Activated CD8-positive, alpha-beta memory T cell treated with anti-CD3 and anti-CD28 coated beads, Interleukin-2, amount 10 ng/mL, durations not matched to agents 7 days and 5 days (primary cell): ENCODE measurements around the gene HCK. TPM values are rescaled to one million over a fixed set of nuclear protein-coding genes. Genes with fewer than 3 reads are reported as not detected.

Experiments
- ATAC-seq: fragments of 150-1000 bp; cut with Tn5 transposase; one replicate; pipeline ENCODE4 v1.10.0; 2021; ENCODE audit warnings: moderate library complexity
- CTCF ChIA-PET: fragments of 350-600 bp; sonication (Branson Sonifier 250); formaldehyde crosslinking; loops from one replicate; lab custom pipeline; 2021; ENCODE audit warnings: antibody characterized with exemption; lab: Charles Lee
- DNase-seq: peaks from one replicate; pipeline ENCODE4 v3.0.0-alpha.2; 2020
- H3K27ac Mint-ChIP-seq: one replicate; pipeline ENCODE4 v1.8.0; 2021; ENCODE audit warnings: mild to moderate bottlenecking, mixed read lengths
- H3K27me3 Mint-ChIP-seq: one replicate; pipeline ENCODE4 v1.8.0; 2021; ENCODE audit warnings: mixed read lengths
- H3K36me3 Mint-ChIP-seq: one replicate; pipeline ENCODE4 v1.8.0; 2021; ENCODE audit warnings: mild to moderate bottlenecking, mixed read lengths
- H3K4me1 Mint-ChIP-seq: one replicate; pipeline ENCODE4 v1.8.0; 2021; ENCODE audit warnings: mixed read lengths
- H3K4me3 Mint-ChIP-seq: one replicate; pipeline ENCODE4 v1.8.0; 2021; ENCODE audit warnings: mild to moderate bottlenecking, moderate library complexity, mixed read lengths
- H3K9me3 Mint-ChIP-seq: one replicate; pipeline ENCODE4 v1.8.0; 2022; ENCODE audit warnings: low read depth, mixed read lengths
- total RNA-seq, 2 experiments: library from RNA; stranded (reverse); gene quantifications; one replicate each; pipeline ENCODE4 v1.2.3, GENCODE V29; 2021

The HCK gene
- total RNA-seq = not detected

DNA sequence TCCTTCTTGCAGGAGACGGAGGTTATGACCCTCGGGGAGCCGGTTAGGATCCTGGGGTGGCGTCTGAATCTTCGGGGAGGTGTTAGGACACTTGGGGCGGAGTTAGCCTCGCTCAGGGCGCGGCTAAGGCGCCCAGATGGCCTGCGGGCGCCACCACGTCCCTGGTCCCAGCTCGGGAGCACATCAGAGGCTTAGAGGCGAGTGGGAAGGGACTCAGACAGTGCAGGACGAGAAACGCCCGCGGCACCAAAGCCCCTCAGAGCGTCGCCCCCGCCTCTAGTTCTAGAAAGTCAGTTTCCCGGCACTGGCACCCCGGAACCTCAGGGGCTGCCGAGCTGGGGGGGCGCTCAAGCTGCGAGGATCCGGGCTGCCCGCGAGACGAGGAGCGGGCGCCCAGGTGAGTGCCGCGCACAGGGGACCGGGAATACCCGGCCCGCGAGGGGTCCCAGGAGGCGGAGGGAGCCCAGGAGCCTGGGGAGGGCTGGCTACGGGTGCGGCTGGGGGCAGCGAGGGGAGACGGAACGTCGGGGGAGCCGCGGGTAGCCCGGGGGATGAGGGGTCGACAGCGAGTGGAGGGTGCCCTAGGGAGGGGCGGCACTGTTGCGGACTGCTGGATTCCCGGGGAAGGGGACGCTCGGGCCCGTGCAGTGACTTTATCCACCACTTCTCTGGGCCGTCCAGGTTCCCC lies at the start of gene HCK:
TSS of gene HCK (plus strand) at position 153 of the 688 bp plus-strand sequence.
- ATAC-seq (peak; percentile 60), DNase-seq (no peak)
- H3K27ac Mint-ChIP-seq = no peak within 1 kb of the TSS
- peaks cover 17% of the 10 kb centered on the region for H3K4me1 Mint-ChIP-seq
- peaks cover 71% of the 10 kb centered on the region for H3K27me3 Mint-ChIP-seq
- no peak within 1 kb of the TSS for H3K4me3 Mint-ChIP-seq
- CTCF ChIA-PET = interaction anchor here (2.3 to 2.6 kb wide), 2 partner anchors 21 to 199 kb away, joined by 7 to 12 read pairs; no protein-coding TSS in a partner anchor
- no peaks in the 10 kb centered on the region for H3K36me3 Mint-ChIP-seq
- H3K9me3 Mint-ChIP-seq = no peaks in the 10 kb centered on the region

DNA sequence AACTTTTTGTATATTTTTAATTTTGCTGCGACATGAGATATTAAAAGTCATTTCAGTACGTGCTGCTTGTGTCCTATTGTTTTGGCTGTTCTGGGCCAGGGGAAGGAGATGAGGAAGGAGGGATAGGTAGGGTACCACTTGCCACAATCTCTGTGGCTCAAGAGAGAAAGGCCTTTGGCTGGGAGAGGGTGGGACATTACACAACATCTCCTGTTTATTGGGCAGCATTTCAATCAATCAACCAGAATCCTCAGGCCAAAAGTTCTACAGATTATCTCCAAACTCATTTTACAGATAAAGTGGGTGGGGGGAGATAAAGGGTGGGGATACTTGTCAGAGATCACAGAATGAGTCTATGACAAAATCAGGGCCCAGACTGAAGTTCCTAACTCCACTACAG lies 48.7 kb upstream of the HCK start:
- no peak overlapping the region for H3K4me3 Mint-ChIP-seq
- CTCF ChIA-PET = no interaction called here

DNA sequence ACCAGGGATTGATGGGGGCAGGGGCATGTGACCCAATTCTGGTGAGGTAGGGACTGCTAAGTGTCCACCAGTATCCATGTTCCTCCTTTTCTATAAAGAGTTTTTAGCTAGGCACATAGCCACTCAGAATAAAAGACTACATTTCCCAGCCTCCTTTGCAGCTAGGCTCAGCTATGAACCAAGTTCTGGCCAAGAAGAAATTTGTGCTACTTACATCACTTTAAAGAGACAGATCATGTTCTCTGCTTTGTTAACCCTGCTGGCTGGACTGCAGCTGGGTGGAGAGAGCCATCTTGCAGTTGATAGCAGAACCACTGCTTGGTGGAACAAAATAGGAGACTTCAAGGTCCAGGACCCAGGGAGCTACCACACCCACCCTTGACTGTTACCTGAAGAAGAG lies 47.1 kb upstream of the HCK start:
- DNase-seq (no peak), ATAC-seq (no peak)
- no peaks in the 10 kb centered on the region for H3K36me3 Mint-ChIP-seq
- peaks cover 8% of the 10 kb centered on the region for H3K4me1 Mint-ChIP-seq
- peaks cover 3% of the 10 kb centered on the region for H3K27me3 Mint-ChIP-seq
- no peak overlapping the region for H3K4me3 Mint-ChIP-seq
- CTCF ChIA-PET = no interaction called here
- no peak overlapping the region for H3K27ac Mint-ChIP-seq
- no peaks in the 10 kb centered on the region for H3K9me3 Mint-ChIP-seq

More for the DNA sequence above, 48.7 kb upstream of the HCK start:
- Mint-ChIP-seq H3K36me3 (no peaks in the 10 kb centered on the region), H3K9me3 (no peaks in the 10 kb centered on the region), H3K4me1 (peaks cover 8% of the 10 kb centered on the region), H3K27ac (no peak overlapping the region), H3K27me3 (peaks cover 3% of the 10 kb centered on the region)
- ATAC-seq = no peak
- no peak for DNase-seq

DNA sequence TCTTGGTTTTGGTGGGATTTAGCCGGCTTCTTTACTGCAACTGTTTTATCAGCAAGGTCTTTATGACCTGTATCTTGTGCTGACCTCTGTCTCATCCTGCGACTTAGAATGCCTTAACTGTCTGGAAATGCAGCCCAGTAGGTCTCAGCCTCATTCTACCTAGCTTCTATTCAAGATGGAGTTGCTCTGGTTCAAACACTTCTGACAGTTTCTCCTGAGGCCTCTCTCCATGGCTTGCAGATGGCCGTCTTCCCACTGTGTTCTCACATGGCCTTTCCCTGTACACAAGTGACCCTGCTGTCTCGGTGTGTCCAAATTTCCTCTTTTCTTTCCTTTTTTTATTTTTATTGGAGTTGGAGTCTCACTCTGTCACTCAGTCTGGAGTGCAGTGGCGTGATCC lies 46.0 kb upstream of the HCK start:
- no peaks in the 10 kb centered on the region for H3K36me3 Mint-ChIP-seq
- DNase-seq = no peak
- no peak overlapping the region for H3K4me3 Mint-ChIP-seq
- H3K27me3 Mint-ChIP-seq = peaks cover 3% of the 10 kb centered on the region
- CTCF ChIA-PET = no interaction called here
- no peak overlapping the region for H3K27ac Mint-ChIP-seq
- no peak for ATAC-seq
- no peaks in the 10 kb centered on the region for H3K9me3 Mint-ChIP-seq
- peaks cover 8% of the 10 kb centered on the region for H3K4me1 Mint-ChIP-seq

DNA sequence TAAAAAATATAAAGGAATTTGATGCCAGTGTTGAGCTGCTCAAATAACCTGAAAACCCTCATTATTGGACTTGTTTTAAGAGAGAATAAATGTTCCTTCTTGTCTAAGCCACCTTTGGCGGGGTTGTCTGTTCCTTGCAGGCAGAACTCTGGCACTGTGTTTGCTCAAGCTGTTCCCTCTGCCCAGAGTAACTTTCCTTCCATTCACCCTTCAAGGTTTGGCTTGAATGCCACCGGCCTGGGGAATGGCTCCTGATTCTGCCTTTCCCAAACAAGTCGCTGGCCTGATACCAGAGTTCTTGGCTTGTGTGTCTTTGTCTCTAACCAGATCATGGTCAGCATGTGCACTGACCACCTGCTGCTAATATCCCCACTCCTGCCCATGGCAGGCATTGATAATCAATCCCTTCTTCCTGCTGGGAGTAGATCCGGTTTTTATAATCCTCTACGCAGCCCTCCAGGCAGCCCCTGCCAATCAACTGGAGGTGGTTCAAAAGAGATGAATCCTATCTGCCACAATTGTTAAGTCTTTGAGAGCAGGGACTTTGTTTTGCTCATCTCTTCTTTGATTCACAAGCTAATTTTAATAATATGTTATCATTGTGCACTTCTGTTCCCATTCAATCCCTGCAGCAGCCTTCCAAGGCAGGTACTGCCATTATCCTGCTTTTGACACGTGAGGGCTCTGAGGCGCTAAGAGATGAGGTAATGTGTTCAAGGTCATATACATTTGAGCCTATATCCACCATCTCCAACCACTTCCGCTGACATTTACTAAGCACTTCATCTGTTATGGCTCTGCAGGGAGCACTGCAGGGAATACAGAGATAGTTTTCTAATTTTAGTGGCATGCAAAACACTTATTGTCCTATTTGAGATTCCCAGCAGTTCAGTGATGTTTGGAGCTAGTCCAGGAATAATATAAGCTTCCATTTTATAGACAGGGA lies 44.9 kb upstream of the HCK start:
- Mint-ChIP-seq H3K4me1 (peaks cover 8% of the 10 kb centered on the region), H3K27me3 (peaks cover 3% of the 10 kb centered on the region), H3K9me3 (no peaks in the 10 kb centered on the region), H3K4me3 (no peak overlapping the region), H3K36me3 (no peaks in the 10 kb centered on the region), H3K27ac (no peak overlapping the region)
- CTCF ChIA-PET = interaction anchor here (1.4 kb wide), 1 partner anchor 11 kb away, joined by 4 read pairs; no protein-coding TSS in a partner anchor
- DNase-seq (no peak), ATAC-seq (no peak)

DNA sequence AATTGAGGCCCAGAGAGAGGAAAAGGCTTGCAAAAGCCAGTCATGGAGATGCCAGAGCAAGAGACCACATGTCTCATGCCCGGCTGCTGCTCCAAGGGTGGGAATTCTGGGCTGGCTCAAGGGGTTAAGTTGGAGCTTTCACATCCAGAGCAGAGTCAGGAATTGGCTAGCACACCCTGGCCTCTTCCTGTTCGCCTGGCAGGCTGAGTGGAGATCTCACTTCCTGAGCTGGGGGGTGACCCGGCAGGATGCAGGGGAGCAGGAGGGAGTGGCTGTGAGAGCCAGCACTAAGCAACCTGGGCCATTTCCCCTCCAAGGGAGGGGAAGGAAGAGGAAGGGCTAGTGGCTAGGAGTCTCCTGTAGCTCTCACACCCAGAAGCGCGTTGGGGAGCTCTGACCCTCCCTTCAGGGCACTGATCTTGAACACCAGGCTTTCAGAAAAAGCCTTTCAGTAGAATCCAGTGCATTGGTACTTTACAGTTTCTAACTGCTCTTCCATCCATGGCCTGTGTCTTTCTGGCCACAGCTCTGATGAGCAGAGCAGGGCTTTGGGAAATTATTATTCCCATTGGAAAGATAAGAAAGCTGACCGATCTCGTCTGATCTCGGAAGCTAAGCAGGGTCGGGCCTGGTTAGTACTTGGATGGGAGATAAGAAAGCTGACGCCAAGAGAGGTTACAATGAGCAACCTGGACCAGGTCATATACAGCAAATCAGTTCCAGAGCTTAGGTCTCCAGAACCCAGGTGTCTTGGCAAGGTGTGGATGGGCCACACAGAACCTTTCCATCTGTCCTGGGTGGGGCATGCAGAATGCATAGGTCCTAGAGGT lies 44.0 kb upstream of the HCK start:
- Mint-ChIP-seq H3K27me3 (peaks cover 3% of the 10 kb centered on the region), H3K4me3 (no peak overlapping the region), H3K27ac (no peak overlapping the region), H3K4me1 (peaks cover 8% of the 10 kb centered on the region), H3K36me3 (no peaks in the 10 kb centered on the region), H3K9me3 (no peaks in the 10 kb centered on the region)
- CTCF ChIA-PET = interaction anchor here (1.0 to 1.4 kb wide), 2 partner anchors 10 to 23 kb away, joined by 3 to 4 read pairs; no protein-coding TSS in a partner anchor
- DNase-seq (peak; percentile 43), ATAC-seq (peak; percentile 47)

DNA sequence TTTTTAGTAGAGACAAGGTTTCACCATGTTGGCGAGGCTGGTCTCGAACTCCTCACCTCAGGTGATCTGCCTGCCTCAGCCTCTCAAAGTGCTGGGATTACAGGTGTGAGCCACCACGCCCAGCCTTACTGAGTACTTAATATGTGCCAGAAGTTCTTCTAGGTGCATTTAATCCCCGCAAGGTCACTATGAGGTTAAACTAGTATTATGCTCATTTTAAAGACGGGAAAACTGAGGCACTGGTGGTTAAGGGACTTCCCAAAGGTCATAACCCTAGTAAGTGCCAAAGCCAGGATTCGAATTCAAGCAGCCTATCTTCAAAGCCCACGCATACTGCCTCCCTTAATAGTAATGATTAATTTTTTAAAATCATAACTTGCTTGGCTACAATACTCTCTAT lies 42.5 kb upstream of the HCK start:
- ATAC-seq (no peak), DNase-seq (no peak)
- Mint-ChIP-seq H3K36me3 (no peaks in the 10 kb centered on the region), H3K4me1 (peaks cover 8% of the 10 kb centered on the region), H3K9me3 (no peaks in the 10 kb centered on the region), H3K4me3 (no peak overlapping the region), H3K27me3 (peaks cover 3% of the 10 kb centered on the region), H3K27ac (no peak overlapping the region)
- CTCF ChIA-PET = no interaction called here

DNA sequence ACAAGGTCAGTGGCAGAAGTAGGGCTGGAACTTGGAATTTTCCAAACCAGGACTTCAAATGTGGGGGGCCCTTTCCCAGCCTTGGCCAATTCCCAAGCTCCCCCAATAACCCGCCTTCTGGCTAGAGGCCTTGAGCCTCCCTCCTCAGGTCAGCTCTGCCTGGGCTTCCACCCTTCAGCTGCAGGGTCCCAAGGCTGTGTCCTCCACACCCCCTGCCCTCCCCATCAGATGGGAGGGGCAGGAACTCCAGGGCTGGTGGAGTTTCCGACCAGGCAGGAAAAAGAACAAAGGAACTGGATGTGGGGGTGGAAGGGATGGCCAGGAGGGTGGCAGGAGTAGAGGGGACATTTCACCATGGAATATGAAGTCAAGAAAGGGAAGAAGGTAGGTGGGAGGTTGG lies 41.9 kb upstream of the HCK start, which contains the start of gene CCM2L:
TSS of gene CCM2L (plus strand) at position 338 of the 400 bp plus-strand sequence. CDS start at position 355, 17 bp downstream.
- Mint-ChIP-seq H3K4me1 (peaks cover 8% of the 10 kb centered on the region), H3K4me3 (no peak within 1 kb of the TSS), H3K27me3 (peaks cover 8% of the 10 kb centered on the region), H3K9me3 (no peaks in the 10 kb centered on the region), H3K27ac (no peak within 1 kb of the TSS), H3K36me3 (no peaks in the 10 kb centered on the region)
- ATAC-seq = no peak
- CTCF ChIA-PET = no interaction called here
- DNase-seq = no peak

DNA sequence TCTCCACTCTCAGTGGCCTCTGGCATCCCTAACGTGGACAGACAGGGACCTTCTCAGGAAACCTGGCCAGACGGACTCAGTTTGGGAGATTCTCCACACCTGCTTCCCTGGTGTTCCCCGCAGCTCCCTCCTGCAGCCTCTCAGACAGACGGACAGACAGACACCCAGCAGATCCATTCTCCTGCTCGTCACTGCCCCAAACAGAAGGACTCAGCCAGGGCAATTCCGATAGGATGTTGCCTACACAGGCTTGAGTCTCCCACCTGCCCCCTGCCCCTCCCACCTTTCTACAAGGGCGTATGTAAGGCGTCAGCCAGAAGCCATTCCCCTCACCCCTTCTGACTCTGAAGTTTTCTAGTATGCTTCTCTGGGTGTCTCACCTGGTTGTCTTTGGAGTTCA lies 41.4 kb upstream of the HCK start:
- Mint-ChIP-seq H3K27me3 (peaks cover 13% of the 10 kb centered on the region), H3K9me3 (no peaks in the 10 kb centered on the region), H3K27ac (no peak overlapping the region), H3K4me1 (peaks cover 8% of the 10 kb centered on the region), H3K36me3 (no peaks in the 10 kb centered on the region), H3K4me3 (no peak overlapping the region)
- CTCF ChIA-PET = no interaction called here
- DNase-seq (no peak), ATAC-seq (no peak)

DNA sequence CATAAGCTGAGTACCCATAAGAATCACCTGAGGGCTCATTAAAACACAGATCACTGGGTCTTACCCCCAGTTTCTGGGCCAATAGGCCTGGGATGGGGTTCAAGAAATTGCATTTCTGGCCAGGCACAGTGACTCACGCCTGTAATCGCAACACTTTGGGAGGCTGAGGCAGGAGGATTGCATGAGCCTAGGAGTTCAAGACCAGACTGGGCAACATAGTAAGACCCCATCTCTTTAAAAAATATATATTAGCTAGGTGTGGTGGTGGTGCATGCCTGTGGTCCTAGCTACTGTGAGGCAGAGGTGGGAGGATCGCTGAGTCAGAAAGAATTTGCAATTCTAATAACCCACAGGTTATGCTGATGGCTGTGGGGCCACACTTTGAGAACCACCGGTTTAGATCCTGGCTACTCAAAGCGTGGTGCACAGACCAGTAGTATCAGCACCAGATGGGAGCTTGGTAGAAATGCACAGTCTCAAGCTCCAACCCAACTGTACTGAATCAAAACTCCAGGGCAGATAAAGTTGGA lies 39.8 kb upstream of the HCK start:
- DNase-seq = no peak
- no peak for ATAC-seq
- H3K27ac Mint-ChIP-seq = no peak overlapping the region
- no peaks in the 10 kb centered on the region for H3K9me3 Mint-ChIP-seq
- CTCF ChIA-PET = interaction anchor here (2.0 kb wide), 1 partner anchor 19 kb away, joined by 11 read pairs; no protein-coding TSS in a partner anchor
- peaks cover 8% of the 10 kb centered on the region for H3K4me1 Mint-ChIP-seq
- no peak overlapping the region for H3K4me3 Mint-ChIP-seq
- H3K27me3 Mint-ChIP-seq = peaks cover 26% of the 10 kb centered on the region
- no peaks in the 10 kb centered on the region for H3K36me3 Mint-ChIP-seq

DNA sequence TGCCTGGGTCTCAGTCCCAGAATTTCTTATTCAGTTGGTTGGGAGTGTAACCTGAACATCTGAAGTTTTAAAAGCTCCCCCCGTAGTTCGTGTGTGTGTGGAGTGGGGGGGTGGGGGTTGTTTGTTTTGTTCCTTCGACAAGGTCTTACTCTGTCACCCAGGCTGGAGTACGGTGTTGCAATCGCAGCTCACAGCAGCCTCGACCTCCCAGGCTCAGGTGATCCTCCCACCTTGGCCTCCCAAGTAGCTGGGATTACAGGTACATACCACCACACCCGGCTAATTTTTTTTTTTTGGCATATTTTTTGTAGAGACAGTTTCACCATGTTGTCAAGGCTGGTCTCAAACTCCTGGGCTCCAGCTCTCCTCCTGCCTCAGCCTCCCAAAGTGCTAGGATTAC lies 38.7 kb upstream of the HCK start:
- peaks cover 35% of the 10 kb centered on the region for H3K27me3 Mint-ChIP-seq
- no peaks in the 10 kb centered on the region for H3K9me3 Mint-ChIP-seq
- no peak for DNase-seq
- H3K4me3 Mint-ChIP-seq = no peak overlapping the region
- peaks cover 2% of the 10 kb centered on the region for H3K4me1 Mint-ChIP-seq
- H3K27ac Mint-ChIP-seq = no peak overlapping the region
- no peak for ATAC-seq
- no peaks in the 10 kb centered on the region for H3K36me3 Mint-ChIP-seq
- CTCF ChIA-PET = interaction anchor here (1.9 to 2.0 kb wide), 2 partner anchors 10 to 18 kb away, joined by 4 to 11 read pairs; no protein-coding TSS in a partner anchor

DNA sequence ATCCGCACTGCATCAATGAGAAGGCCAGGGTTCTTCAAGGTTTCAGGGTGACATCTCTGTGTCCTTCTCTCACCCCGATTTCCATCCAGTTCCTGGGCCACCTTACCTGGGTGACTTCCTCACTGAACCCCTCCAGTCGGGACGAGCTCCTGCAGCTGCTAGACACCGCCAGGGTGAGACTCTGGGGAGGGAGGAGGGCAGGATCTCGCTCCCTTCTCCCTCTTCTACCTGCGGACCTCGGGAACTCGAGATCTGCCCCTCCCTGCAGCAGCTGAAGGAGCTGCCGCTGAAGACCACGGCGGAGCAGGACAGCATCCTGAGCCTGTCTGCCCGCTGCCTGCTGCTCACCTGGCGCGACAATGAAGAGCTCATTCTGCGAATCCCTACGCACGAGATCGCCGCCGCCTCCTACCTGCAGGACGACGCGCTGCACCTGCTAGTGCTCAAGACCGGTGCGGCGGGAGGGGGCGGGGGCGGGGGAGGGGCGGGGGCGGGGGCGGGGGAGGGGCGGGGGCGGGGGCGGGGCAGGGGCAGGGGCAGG lies 34.3 kb upstream of the HCK start:
- H3K27ac Mint-ChIP-seq = no peak overlapping the region
- no peak overlapping the region for H3K4me3 Mint-ChIP-seq
- CTCF ChIA-PET = interaction anchor here (0.9 to 2.9 kb wide), 6 partner anchors 8 to 194 kb away, joined by 3 to 18 read pairs (median 4); partner anchors contain the start of gene PDRG1
- DNase-seq (no peak), ATAC-seq (peak; percentile 37)
- no peaks in the 10 kb centered on the region for H3K36me3 Mint-ChIP-seq
- peaks cover 13% of the 10 kb centered on the region for H3K4me1 Mint-ChIP-seq
- H3K9me3 Mint-ChIP-seq = no peaks in the 10 kb centered on the region
- peaks cover 73% of the 10 kb centered on the region for H3K27me3 Mint-ChIP-seq
